ENCODE results near the gene P2RY4.
A peak's percentile ranks its signal among the peaks of the same experiment; 100 is the strongest.
"Not testable (repeated sequence)": the region's sequence is repeated elsewhere in the genome, so short reads cannot be mapped to it uniquely, and the experiment has no call there.

Gene P2RY4

DNA sequence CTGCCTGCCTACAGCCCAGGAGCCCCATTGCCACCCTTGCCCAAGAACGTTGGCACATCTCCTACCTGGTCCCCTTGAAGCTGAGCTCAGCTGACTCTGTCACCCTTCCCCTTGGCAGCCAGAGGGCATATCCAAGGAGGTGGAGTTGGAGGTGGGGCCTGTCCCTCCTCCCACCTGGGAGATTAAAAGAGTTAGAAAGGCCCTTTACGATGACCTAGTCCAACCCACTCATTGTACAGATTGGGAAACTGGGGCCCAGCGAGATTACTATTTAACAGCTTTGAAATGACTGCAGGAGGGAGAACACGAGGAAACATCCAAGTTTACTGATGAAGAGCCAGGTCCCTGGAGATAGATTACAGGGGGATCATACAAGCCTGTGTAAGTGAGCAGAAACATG is at the start of gene P2RY4:
TSS of gene P2RY4 (minus strand) at position 101 of the 400 bp plus-strand sequence. CDS start 580 bp downstream, outside the sequence.
- DNase-seq: no peak

DNA sequence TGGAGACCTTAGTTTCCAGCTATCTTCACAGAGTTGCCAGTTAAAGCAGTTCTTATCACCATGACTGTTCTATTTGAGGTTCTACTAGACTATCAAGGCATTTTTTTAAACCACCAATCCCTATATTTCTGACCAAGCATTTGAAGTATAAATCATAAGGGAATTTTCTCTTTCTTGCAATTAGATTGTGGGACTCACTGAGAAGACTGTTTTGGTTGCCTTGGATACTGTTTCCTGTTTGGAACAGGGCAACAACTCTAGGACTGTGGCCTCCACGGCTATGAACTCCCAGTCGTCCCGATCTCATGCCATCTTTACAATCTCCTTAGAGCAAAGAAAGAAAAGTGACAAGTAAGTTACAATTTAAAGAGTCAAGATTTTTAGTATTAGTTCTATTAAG is 41.7 kb upstream of the P2RY4 start:
- DNase-seq: no peak

DNA sequence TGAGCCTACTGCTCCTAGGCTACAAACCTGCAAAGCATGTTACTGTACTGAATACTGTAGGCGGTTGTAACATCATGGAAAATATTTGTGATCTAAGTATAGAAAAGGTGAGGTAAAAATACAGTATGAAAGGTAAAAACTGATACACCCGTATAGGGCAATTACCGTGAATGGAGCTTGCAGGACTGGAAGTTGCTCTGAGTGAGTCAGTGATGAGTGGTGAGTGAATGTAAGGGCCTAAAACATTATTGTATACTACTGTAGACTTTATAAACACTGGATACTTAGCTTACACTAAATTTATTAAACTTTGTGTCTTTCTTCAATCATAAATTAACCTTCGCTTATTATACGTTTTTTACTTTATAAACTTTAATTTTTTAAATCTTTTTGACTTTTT is 33.6 kb upstream of the P2RY4 start:
- DNase-seq: no peak

DNA sequence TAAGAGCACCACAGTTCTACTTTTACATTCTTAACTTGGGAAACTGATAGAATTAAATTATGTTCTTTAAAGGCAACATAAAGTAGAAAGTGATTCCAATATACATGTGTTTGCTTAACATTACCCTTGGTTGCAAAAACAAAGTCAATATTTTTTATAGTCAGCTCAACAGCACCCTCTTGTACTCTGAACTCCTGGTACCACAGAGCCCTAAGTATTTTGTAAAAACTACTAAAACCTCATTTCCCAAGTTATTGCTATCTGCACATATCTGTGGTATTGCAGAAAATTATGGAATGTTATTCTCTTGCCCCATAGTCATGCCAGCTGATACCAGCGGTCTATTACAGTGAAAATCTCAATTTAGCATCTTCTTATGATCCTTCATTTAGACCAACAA is 32.8 kb upstream of the P2RY4 start:
- no peak for DNase-seq

DNA sequence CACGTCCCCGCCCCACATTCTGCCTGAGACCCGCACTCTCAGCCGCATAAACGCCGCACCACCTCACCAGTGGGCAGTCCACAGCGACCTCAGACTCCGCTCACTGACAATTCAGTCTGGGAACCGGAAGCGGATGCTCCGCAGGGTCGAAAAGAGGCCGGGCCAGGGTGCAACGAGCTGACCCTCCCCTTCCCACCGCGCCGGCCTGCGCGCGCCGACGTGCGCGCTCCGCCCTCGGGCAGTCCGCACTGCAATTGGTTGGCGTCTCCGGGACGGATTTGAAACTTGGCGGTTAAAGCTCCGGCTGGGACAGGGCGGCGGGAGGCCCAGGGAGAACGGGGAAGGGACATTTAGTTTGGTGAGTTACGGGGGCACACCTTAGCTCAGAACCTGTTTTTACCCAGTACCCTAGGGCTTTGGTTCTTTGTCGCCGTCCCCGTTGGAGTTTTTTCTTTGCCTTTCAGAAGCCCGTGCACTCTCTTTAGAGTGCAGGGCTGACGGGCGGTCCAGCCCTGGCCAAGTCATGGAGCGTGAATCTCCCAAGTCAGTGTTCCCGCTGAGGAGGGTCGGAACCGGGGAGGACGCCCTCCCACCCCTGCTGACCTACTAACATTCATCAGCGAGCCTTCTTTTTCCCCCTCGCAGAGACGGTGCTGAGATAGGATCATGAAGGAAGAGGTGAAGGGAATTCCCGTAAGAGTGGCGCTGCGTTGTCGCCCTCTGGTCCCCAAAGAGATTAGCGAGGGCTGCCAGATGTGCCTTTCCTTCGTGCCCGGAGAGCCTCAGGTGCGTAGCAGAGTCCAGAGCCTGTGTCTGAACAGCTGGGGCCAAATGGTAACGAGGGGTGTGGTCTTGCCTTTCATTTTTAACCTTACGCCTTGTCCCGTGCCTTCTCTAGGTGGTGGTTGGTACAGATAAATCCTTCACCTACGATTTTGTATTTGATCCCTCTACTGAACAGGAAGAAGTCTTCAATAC is 30.1 kb upstream of the P2RY4 start, which contains the start of the genes KIF4A and PDZD11:
TSS of gene KIF4A (plus strand) at position 312 of the 978 bp plus-strand sequence. CDS start at position 667, 355 bp downstream.
TSS of gene PDZD11 (minus strand) at position 135 of the 978 bp plus-strand sequence. CDS start 586 bp downstream, outside the sequence.
- peak; percentile 78 to 87 for DNase-seq

DNA sequence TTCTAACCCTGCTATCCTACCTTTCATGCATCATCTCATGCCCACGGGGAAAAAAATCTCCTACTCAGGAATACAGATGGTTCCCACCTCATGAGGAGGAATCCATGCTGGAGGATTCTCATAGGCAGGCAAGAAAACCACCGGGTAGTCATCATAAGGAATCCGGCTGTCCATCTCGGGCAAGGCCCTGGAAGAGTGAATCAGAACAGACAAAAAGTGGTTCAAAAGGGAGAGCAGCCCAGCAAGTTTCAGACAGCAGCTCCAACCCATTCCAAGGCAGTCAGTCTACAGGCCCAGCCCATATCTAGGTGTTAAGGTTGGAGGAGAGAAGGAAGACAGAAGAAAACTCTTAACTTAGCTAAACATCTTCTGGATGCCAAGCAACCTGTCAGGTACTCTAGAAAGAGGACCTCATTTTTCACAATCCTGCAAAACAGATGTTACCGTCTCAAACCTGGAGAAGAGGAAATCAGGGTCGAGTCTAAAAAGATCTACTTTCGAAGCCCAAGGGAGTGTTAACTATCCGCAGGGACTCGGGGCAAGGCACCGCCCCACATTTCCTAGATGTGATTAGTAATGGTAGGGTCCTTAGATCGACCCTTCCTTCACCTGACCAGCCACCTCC is 29.3 kb upstream of the P2RY4 start:
- no peak for DNase-seq

DNA sequence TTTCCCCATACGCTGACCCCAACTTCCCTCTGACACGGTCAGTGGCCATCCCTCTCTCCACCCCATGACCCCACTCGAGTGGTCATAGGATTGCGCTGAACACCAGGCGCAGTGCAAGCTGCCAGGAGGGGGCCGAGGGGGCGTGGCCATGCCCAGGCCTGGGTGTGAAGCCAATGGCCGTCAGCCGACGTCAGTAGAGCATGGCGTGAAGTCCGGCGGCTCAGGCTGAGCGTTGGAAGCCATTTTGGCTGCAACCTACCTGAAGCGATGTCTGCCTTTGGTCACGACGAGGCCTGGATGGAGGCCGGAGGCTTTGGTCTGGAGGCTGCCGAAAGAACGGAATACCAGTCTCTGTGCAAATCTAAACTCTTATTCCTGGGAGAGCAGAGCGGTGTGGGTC is 21.9 kb upstream of the P2RY4 start, which contains the start of gene RAB41:
TSS of gene RAB41 (plus strand) at position 222 of the 400 bp plus-strand sequence. CDS start at position 268, 46 bp downstream.
- no peak for DNase-seq

DNA sequence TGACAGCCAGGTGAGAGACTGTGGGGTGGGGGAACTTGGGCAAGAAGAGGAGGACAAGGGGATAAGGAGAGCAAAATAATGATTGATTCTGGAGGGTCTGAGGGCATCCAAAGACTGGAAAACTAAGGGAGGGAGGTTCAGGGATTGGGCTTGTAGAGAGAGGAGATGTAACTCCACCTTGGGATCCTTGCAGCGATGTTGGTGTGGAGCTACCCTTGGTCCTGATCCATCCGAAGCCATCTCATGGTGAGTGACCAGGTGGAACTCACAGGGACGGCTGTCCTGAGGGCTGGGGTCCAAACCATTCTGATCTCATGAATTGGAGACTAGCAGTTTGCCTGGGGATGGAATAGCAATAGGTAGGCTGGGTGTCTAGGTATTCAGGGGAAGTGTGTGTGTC is 20.6 kb upstream of the P2RY4 start:
- DNase-seq: no peak

DNA sequence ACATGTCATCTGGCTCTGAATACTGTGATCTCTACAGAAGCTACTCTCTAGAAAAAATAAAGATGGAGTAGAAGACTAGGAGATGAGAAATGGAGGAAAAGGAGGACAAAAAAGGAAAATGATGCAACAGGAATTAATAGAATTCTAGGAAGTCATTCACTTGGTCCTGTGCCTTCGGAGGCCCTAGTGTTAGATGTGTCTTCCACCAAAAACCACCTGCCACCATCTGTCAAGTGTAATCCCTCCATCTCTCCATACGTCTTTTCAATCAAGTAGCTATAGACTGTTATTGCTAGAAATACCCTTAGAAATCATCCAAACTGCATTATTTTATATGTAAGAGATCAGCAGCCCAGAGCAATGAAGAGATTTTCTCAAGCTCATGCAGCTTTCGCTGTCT is 19.1 kb upstream of the P2RY4 start:
- no peak for DNase-seq

DNA sequence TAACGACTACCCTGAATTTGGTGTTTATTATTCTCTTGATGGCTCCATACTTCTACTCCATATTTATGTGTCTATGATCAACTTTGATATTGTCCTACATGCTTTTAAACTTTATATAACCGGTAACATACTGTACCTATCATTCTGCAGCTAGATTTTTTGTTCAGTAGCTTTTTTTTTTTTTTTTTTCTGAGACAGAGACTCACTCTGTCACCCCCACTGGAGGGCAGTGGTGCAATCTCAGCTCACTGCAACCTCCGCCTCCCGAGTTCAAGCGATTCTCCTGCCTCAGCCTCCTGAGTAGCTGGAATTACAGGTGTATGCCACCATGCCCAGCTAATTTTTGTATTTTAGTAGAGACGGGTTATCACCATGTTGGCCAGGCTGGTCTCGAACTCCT is 14.0 kb upstream of the P2RY4 start:
- DNase-seq: not testable (repeated sequence)

DNA sequence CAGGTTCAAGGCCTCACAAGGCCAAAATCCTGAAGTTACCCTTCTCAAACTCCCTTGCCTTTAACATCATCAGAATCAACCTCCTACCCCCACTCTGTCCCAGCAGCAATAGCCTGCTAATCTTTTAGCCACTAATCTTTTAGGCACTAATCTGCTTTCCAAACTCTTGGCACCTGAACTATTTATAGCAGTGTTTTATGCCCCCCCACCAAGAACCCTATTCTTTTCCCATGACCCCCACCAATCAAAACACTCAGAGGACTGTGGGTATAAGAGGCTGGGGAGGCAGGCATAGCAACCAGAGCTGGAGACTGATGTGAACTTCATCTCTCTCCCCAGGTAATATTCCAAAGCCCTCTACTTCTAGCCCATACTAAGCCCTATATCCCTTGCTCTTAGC is 8.0 kb upstream of the P2RY4 start, which contains the start of gene ARR3:
TSS of gene ARR3 (plus strand) at position 301 of the 400 bp plus-strand sequence. CDS start 1,052 bp downstream, outside the sequence.
- no peak for DNase-seq

DNA sequence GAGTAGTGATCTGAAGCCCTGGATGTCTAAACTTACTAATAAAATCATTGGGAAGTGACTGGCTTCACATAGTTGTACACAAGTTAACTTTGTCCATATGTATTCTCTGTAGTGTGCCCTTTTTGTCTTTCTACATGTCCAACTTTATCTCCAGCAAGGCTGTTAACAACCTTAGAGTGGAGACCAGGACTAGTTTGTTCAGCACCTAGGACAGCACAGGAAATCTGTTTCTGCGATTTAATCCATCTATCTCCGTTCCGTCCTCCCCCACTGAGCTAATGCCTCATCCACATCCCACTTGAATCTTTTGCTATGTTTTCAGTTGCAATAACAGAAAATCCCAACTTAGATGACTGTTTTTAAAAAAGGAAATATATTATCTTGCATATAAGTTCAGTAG is 4.8 kb upstream of the P2RY4 start:
- DNase-seq: no peak

DNA sequence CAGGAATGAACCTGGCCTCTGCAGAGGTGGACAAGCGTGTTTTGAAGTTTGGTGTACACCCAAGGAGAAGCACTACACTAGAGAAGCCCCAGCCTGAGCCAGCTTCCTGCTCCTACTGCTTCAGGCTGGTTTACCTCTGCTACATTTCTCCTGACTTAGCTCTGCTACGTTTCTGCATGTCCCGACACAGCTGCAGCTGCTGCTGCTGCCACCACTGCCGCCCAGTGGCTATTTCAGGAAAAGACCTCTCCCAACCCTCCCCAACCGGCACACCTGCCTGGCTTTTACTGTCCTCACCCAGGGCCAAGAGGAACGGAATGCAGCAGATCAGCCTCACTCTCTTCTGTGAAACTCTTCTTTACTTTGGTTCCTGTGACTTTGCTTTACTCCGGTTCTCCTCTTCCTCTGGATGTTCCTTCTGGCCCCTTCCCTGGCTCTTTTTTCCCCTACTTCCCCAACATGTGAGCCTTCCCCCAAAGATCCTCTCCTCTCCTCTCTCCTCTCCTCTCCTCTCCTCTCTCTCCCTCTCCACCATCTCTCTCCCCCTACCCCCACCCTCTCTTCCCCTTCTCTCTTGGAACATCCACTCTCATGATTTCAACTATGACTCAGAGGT is 3.1 kb upstream of the P2RY4 start:
- peak; percentile 44 to 57 for DNase-seq

DNA sequence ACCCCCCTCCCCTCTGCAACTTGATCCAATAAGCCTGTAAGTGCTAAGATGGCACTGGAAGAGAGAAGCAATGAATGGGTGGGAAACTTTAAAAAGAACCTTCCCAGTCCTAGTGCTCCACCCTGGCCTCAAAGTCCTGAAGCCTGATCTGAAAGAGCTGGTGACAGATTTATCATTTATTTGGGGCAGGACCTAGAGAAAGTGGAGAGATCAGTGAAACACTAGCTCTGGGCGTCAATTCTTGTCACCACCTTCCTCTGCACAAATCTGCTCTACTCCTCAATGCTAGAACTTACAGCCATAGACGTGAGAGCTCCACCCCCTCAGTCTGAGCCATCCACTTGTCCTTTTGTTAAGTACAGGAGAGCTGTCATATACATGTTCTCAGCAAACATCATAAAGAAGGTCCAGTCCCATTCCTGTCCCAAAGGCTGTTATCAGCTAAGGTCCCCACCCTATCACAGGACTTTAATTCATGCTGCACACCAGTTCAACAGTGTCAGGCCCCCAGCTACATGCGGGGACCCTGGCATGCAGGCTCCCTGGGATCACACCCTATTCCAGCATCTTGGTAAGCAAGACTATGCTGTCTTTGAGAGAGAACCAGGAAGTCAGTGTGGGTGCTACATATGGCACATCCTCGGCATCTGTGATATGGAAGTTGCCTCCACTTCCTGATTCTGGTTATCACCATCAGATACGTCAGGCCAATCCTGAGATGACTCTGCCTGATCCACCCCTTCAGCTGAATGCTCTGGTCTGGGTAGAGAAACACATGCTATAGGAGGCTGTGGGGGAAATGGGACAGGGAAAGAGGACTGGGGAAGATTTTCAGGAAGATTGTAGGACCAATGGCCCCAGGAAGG is 2.3 kb downstream of the P2RY4 start:
- DNase-seq: no peak

DNA sequence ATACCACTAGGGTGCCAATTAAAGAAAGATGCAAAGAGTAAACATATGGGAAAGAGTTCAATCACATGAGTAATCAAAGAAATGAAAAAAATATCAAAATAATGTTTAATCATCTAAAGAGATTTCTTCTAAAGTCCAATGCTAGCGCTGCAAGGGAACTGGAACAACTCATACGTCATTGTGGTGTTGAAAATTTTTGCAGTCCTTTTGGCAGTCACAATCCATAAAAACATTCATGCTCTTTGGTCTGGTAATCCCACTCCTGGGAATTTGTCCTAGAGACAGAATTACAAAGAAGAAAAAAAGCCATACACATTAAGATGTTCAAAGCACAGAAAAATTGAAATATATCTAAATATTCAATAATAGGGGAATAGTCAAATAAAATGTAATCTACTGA is 4.6 kb downstream of the P2RY4 start:
- no peak for DNase-seq

DNA sequence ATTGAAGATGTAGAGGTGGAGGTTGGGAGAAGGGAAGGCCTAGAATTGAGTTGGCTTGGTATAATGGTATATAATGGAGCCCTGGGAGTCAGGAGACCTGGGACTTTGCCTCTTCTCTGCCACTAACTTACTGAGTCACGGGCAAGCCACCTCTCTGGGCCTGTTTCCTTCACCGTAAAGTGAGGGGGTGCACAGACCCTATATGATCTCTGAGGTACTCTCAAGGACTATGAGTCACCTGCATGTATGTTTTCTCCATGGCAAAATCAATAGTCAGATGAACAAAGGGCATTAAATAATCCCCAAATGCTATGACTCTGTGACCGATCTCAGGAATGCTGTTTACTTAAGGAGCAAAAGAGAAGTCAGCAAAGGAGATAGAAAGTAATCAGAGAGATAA is 5.1 kb downstream of the P2RY4 start:
- DNase-seq: no peak

DNA sequence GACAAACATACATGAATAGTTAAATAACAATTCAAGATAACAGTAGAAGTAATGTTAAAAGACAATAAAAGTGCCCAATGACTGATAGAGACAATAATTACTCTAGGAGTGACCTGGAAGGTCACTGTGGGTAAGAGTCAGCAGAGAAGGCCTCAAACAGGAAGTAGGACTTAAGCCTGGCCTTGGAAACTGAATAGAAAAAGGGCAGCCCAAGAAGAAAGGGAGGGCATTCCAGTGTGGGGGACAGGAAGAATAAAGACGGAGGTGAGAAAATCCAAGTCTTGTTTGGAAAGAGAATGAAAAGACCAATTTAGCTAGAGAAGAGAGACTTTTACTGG is 6.0 kb downstream of the P2RY4 start:
- DNase-seq: no peak

DNA sequence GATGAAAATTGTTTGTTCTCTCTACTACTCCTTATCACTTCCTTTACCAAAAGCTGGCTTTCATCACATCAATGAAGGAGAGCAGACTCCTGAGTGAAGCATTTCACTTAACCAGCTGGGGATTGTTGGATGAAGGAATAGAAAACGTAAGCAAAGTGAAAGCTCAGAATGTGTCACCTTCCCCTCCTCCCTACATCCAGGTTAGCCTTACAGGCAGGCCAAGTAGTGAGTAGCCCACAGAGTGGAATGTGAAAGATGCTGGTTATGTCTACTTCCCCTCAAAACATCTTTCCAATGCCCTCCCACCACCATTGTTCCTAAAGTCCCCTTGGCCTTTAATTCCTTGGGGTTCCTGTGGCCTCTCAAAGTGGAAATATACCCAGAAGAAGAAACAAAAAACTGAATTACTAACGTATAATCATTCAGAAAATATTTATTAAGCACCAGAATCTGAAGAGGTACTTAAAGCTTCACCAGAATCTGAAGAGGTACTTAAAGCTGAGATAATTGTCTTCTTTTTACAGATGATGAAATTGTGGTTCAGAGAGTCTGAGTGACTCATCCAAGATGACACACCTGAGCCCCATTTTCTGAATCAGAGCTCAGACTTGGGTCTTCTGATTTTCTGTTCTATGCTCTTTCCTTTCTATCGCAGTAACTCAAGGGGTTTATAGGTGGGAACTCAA is 6.5 kb downstream of the P2RY4 start:
- no peak for DNase-seq

DNA sequence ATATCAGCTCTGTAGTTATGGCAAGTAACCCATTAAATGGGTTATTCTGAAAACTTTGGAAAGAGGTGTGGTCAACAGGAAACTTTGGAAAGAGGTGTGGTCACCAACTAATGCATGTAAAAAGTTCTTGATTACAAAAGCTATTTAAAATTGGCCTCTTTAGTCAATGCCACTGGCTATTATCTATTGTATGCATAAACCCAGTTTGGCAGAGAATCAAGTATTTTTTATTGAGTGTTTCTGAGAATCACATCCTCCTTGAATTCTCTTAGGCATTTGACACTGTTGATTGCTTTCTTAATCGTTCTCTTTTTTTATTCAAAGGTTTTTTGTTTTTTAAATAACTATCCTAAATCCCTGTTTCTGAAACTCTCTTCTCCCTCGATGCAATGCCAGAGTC is 7.5 kb downstream of the P2RY4 start:
- no peak for DNase-seq

DNA sequence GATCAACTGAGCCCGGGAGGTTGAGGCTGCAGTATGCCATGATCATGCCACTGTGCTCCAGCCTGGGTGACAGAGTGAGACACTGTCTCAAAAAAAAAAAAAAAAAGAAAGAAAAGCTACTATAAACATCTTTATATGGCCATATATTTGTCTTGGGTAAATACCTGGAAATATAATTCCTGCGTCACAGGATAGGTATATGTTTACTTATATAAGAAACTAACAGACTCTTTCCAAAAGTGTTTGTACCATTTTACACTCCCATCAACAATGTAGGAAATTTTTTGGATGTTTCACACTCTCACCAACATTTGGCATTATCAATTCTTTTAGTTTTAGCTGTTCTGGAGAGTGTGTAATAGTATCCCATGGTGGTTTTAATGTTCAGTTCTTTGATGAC is 12.8 kb downstream of the P2RY4 start:
- DNase-seq: no peak

DNA sequence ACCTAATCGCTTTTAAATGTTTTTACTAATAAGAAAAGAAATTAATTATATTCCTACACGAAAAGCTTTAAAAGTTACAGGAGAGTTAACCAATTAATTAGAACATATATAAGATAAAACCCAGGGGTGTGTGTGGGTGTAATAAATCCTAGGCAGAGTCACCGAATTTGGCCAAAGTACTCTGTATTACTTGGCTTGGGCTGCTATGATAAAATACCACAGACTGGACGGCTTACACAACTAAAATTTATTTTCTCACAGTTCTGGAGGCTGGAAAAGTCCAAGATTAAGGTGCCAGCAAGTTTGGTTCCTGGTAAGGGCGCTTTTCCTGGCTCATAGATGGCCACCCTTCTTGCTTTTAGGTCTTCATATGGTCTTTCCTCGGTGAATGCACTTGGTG is 15.1 kb downstream of the P2RY4 start:
- DNase-seq: no peak

DNA sequence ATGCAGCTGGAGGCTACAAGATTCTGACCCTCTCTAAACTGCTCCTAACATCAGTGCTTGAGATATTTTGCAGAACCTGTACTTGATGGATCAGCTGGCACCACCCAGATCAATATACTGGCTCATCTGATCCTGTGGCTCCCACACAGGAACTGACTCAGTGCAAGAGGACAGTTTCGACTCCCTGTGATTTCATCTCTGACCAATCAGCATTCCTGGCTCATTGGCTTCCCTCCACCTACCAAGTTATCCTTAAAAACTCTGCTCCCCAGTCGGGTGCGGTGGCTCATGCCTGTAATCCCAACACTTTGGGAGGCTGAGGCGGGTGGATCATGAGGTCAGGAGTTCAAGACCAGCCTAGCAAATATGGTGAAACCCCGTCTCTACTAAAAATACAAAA is 16.4 kb downstream of the P2RY4 start:
- not testable (repeated sequence) for DNase-seq
